Psoas muscle (tissue), 8 donors: ENCODE results near the gene EVC. TPM values are rescaled to one million over a fixed set of nuclear protein-coding genes. Genes with fewer than 3 reads are reported as not detected.

Experiments used
- ATAC-seq, 4 donors: fragments of 200-7000 bp; cut with Tn5 transposase; one replicate each; pipeline ENCODE4 v1.9.1; 2020; ENCODE audit warnings: moderate library complexity in 3 of 4, mild to moderate bottlenecking in 2 of 4
- DNase-seq, 2 donors: peaks; one replicate each; pipeline ENCODE4 v3.0.0-alpha.2; 2020
- H3K27ac ChIP-seq: fragments of 200-600 bp; one replicate; pipeline ENCODE4 v1.8.0; 2022
- H3K27me3 ChIP-seq, 3 donors: fragments of 200-600 bp in 1 of 3; one replicate each; pipeline versions ENCODE4 v1.6.1 to v1.8.0; 2013 to 2022; ENCODE audit warnings: low read length in 2 of 3, mild to moderate bottlenecking in 2 of 3, moderate library complexity in 1 of 3; ENCODE audit not compliant: insufficient read depth in 3 of 3
- H3K36me3 ChIP-seq, 2 donors: fragments of 200-600 bp in 1 of 2; one replicate each; pipeline versions ENCODE4 v1.6.1 to v1.8.0; 2013 to 2022; ENCODE audit warnings: low read depth in 1 of 2, mild to moderate bottlenecking in 1 of 2, moderate library complexity in 1 of 2; ENCODE audit not compliant: insufficient read depth in 1 of 2
- H3K4me1 ChIP-seq: fragments of 200-600 bp; one replicate; pipeline ENCODE4 v1.8.0; 2022
- H3K4me3 ChIP-seq: fragments of 200-600 bp; one replicate; pipeline ENCODE4 v1.8.0; 2022; ENCODE audit warnings: mild to moderate bottlenecking
- H3K9me3 ChIP-seq: fragments of 200-600 bp; one replicate; pipeline ENCODE4 v1.8.0; 2022
- WGBS, 3 donors: extraction: QIAGEN DNeasy Blood & Tissue Kit; methylation state at CpG; one replicate each; pipeline versions ENCODE4 v1.1.6 to v1.1.7; 2013; 5-methylcytosine and 5-hydroxymethylcytosine counted together
- intact Hi-C, 2 donors: fragments of 100-400 bp; cut with DNase I; formaldehyde crosslinking; loops; one replicate each; pipeline versions ENCODE4 v1.11.0 to v1.14.2; 2022
- polyA plus RNA-seq, 3 donors: library from polyadenylated mRNA; stranded (reverse); fragments of 200-250 nt; gene quantifications; one replicate each; pipeline ENCODE4 v1.2.3, GENCODE V29; 2013
- total RNA-seq, 4 donors: library from RNA; stranded (reverse); fragmentation: NEBNext Ultra II Directional in 2 of 4; extraction: Animal tissue kit (Norgen Biotek cat#: 25700) in 2 of 4; gene quantifications; one replicate each; pipeline versions ENCODE4 v1.2.1 to v1.2.4, GENCODE V29; 2021 to 2023
- TF ChIP-seq, protein P1 (sequence below): fragments of 200-600 bp; IDR thresholded peaks from one replicate; pipeline ENCODE4 v1.8.0; 2022; ENCODE audit warnings: antibody characterized with exemption
- donor health status: healthy with polysubstance abuse.
- donor health status: DM: no; HTN: no; CAD: no; lungs with moderate emphysema.
- donor health status: Bipolar disorder and iron deficiency.
- donor health status: healthy.
- donor health status: DM: yes; HTN: yes; CAD: no.
- donor health status: DM: no; HTN: no; CAD: no.
- donor health status: DM: no; HTN: no; CAD: no.
- donor health status: DM: yes; HTN: yes; CAD: no.

Gene EVC
- total and polyA plus RNA-seq, 7 donors = 0.56 to 3.8 (median 1.5) TPM

DNA sequence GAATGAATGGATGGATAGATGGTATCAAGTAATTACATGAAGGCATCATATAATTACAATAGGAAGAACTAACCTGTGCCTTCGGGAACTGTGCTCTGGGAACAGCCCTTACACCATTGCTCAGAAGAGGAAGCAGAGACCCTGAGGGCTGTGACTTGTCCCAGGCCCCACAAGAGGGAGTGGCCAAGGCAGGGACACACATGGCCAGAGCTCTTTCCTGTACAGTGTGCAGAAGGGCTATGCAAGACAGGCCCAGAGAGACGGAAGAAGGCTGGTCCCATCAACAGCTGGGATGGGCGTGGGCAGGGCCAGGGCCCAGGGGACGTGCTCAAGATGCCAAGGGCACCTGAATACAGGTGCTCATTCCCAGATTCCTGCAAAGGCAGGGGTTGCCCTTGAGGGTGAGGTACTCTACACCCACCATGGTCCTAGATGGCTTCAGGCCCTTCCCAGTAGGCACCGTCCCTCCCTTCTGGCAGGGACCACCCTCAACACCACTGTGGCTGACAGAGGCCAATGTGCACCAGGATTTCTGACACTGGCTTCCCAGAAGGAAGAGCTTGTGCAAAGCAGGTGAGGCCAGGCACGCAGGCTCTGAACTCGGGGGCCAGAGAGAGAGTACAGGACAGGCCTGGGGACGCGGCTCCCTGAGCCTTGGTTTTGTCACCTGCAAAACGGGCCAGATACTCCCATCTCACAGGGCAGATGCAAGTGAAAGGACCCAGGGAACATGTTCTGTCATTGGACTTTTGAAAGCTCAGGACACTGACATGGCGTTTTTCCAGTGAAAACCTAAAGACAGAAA, 4.3 kb upstream of the EVC start:
- no peak for DNase-seq
- ATAC-seq = no peak
- intact Hi-C loops = no loop called here
- TF ChIP-seq, protein P1, sequence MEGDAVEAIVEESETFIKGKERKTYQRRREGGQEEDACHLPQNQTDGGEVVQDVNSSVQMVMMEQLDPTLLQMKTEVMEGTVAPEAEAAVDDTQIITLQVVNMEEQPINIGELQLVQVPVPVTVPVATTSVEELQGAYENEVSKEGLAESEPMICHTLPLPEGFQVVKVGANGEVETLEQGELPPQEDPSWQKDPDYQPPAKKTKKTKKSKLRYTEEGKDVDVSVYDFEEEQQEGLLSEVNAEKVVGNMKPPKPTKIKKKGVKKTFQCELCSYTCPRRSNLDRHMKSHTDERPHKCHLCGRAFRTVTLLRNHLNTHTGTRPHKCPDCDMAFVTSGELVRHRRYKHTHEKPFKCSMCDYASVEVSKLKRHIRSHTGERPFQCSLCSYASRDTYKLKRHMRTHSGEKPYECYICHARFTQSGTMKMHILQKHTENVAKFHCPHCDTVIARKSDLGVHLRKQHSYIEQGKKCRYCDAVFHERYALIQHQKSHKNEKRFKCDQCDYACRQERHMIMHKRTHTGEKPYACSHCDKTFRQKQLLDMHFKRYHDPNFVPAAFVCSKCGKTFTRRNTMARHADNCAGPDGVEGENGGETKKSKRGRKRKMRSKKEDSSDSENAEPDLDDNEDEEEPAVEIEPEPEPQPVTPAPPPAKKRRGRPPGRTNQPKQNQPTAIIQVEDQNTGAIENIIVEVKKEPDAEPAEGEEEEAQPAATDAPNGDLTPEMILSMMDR = no peak
- Histone ChIP-seq H3K36me3 (no peaks in the 10 kb centered on the region), H3K4me1 (no peaks in the 10 kb centered on the region), H3K27ac (no peak overlapping the region), H3K4me3 (no peak overlapping the region), H3K9me3 (no peaks in the 10 kb centered on the region), H3K27me3 (peaks cover 0 to 34% (median 13%) of the 10 kb centered on the region in 3 donors)
- WGBS, 3 donors = 78 to 93% (median 89%) methylated on average over 11 of the region's 11 CpGs

DNA sequence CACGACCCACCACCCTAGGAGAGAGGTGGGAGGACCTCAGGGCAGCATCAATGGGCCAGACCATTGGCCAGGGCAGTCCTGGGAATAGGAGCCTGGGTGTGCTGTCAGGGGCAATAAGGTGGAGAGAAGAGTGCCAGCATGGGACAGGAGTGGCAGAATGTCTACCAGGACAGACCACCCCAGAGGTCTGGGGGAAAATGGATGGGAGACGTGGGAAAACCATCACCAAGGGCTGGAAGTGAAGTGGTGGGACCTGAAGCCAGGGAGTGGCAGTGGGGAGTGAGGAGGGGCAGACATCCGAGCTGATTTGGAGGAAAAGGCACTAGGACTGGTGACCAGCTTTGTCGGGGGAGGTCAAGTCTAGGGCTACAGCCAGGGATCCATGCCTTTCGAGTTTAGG, 3.6 kb upstream of the EVC start:
- Histone ChIP-seq H3K27me3 (peaks cover 0 to 41% (median 13%) of the 10 kb centered on the region in 3 donors), H3K4me3 (peak overlapping the region; percentile 71), H3K9me3 (no peaks in the 10 kb centered on the region), H3K36me3 (no peaks in the 10 kb centered on the region), H3K4me1 (no peaks in the 10 kb centered on the region), H3K27ac (no peak overlapping the region)
- intact Hi-C loops = no loop called here
- no peak for DNase-seq
- 36 to 55% (median 48%) methylated on average over 5 of the region's 5 CpGs for WGBS, 3 donors
- no peak for ATAC-seq
- TF ChIP-seq, protein P1 = no peak

DNA sequence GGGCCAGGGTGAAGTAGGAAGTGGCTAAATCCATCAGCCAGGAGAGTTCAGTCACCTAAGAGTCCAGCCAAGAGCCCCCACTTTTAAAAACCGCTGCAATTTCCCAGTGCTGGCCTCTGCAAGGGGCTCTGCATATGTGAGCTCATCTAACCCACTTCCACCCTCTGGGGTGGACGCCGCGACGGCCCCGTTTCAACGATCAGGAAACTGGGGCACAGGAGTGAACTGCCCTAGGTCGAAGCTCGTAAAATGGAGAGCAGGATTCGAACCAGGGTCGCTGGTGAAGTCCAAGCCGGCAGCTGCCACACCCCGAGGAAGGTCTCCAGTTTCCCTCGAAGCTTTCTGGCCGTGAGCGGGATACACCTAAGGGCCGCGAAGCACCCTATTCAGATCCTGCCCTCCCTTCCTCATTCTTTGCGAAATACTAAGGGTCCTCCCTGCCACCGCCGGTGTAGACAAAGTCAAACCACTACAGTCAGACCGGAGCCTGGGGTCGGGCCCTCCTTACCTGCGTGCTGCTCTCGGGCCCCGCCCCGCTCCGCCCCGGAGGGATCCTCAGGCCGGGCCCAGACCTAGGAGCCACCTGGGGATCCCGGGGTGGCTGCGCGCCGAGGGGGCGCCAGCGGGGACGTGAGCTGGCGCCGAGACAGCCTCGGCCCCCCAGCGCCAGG, 3.1 kb upstream of the EVC start:
- ATAC-seq = peak in 1 of 4 donors; percentile 5
- peak overlapping the region; percentile 71 for H3K4me3 ChIP-seq
- no peaks in the 10 kb centered on the region for H3K36me3 ChIP-seq
- peak overlapping the region; percentile 53 for H3K27ac ChIP-seq
- 2 to 4% (median 3%) methylated on average over 38 to 41 of the region's 41 CpGs for WGBS, 3 donors
- no peak for DNase-seq
- no peaks in the 10 kb centered on the region for H3K4me1 ChIP-seq
- no peaks in the 10 kb centered on the region for H3K9me3 ChIP-seq
- H3K27me3 ChIP-seq = peaks cover 0 to 46% (median 13%) of the 10 kb centered on the region in 3 donors
- TF ChIP-seq, protein P1 = no peak
- intact Hi-C loops = no loop called here

DNA sequence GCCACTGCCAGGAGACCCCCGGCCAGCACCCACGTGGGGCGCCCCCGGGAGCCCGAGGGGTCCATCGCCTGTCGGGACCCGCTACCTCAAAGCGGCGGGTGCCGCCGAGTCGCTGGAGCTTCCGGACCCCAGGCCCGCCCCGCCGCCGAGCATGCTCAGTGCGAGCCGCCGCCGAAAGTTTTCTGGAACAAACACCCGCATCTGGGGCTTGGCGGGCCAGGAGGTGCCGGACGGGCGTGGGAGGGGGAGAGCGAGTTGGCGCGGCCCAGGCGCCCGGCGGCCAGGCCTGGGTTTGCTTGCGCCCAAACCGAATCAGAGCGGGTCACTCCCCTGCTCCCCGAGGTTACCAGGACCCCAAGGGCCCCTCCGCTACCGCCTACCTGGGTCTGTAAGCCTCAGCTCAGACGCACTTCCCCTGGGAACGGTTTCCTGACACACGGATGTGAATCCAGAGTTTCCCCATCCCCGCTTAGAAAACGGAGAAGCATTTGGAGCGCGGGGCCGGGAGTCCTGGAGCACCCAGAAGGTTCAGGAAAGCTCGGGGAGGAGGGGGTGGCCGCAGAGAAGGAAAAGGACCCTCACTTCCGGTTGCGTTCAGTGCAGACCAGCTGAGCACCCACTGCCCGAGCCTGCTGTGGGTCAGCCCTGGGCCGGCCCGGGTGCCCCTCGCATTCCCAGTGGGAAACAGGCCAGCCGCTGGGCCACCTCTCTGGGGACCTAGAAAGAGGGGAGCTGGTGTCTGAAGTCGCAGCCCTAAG, 2.4 kb upstream of the EVC start, which contains the start of gene EVC2:
Gene EVC2 (minus strand): TSS at position 111 of the 758 bp plus-strand sequence. CDS start 46 bp downstream, at position 65.
- peak; percentile 81 to 82 for DNase-seq
- H3K9me3 ChIP-seq = no peaks in the 10 kb centered on the region
- 4 to 10% (median 4%) methylated on average over 47 to 57 of the region's 57 CpGs for WGBS, 3 donors
- intact Hi-C loops = no loop called here
- H3K4me3 ChIP-seq = peak within 1 kb of the TSS; percentile 71
- no peaks in the 10 kb centered on the region for H3K4me1 ChIP-seq
- TF ChIP-seq, protein P1 = no peak
- H3K27ac ChIP-seq = peak within 1 kb of the TSS; percentile 53
- H3K27me3 ChIP-seq = peaks cover 0 to 50% (median 13%) of the 10 kb centered on the region in 3 donors
- H3K36me3 ChIP-seq = no peaks in the 10 kb centered on the region
- ATAC-seq = peak; percentile 36 to 73 (median 51)
